HUDEP-2 (cell line): ENCODE data around the gene BHLHE40.
"Not testable (repeated sequence)": the region's sequence is repeated elsewhere in the genome, so short reads cannot be mapped to it uniquely, and the experiment has no call there.

Experiments
- DNase-seq, 76 experiments: peaks; one replicate each; lab custom pipeline; 2025; ENCODE audit not compliant: unreplicated experiment in 76 of 76; lab: John Stamatoyannopoulos, UW

Gene BHLHE40

GRCh38 chr3:4959180-4959579 lies 20.1 kb upstream of the BHLHE40 start:
- DNase-seq = no peak

- not testable (repeated sequence) for DNase-seq
Observed at GRCh38 chr3:4961865-4962264, 17.4 kb upstream of the BHLHE40 start.

GRCh38 chr3:4963669-4964570 lies 15.3 kb upstream of the BHLHE40 start:
- DNase-seq = no peak

DNA sequence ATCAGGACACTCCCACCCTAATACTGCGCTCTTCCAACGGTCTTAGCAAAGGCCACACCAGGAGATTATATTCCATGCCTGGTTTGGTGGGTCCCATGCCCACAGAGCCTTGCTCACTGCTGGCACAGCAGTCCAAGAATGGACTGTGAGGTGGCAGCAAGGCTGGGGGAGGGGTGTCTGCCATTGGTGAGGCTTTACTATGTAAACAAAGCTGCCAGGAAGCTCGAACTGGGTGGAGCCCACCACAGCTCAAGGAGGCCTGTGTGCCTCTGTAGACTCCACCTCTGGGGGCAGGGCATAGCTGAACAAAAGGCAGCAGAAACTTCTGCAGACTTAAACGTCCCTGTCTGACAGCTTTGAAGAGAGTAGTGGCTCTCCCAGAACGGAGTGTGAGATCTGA lies 13.2 kb upstream of the BHLHE40 start:
- peak in 2 of 76 experiments; percentile 6 to 8 for DNase-seq

DNA sequence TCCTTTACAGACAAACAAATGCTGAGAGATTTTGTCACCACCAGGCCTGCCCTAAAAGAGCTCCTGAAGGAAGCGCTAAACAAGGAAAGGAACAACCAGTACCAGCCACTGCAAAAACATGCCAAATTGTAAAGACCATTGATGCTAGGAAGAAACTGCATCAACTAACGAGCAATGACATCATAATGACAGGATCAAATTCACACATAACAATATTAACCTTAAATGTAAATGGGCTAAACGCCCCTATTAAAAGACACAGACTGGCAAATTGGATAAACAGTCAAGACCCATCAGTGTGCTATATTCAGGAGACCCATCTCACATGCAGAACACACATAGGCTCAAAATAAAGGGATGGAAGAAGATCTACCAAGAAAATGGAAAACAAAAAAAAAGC lies 11.6 kb upstream of the BHLHE40 start:
- not testable (repeated sequence) for DNase-seq

- not testable (repeated sequence) for DNase-seq
Observed at GRCh38 chr3:4971437-4971836, 7.8 kb upstream of the BHLHE40 start.

DNA sequence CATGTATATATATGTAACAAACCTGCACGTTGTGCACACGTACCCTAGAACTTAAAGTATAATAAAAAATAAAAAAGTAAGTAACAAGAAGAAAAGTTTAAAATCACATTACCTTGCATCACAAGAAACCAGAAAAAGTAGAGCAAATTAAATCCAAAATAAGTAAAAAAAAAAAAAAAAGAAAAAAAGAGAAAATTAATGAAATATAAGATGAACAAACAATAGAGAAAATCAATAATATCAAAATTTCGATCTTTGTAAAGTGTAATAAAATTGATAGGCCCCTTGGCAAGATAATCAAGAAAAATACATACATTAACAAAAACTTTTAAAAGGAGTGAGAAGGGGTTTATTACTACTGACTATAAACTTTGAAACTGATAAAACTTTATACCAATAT lies 7.4 kb upstream of the BHLHE40 start:
- DNase-seq = no peak

GRCh38 chr3:4972652-4973643 lies 6.3 kb upstream of the BHLHE40 start:
- DNase-seq = no peak

- DNase-seq = no peak
Observed at GRCh38 chr3:4974154-4974553, 5.1 kb upstream of the BHLHE40 start.

- peak in 48 of 76 experiments; percentile 8 to 68 (median 27) for DNase-seq
Observed at GRCh38 chr3:4976109-4976508, 3.1 kb upstream of the BHLHE40 start.

- peak in 34 of 76 experiments; percentile 16 to 63 (median 30) for DNase-seq
Observed at GRCh38 chr3:4977001-4977852, 2.0 kb upstream of the BHLHE40 start.

DNA sequence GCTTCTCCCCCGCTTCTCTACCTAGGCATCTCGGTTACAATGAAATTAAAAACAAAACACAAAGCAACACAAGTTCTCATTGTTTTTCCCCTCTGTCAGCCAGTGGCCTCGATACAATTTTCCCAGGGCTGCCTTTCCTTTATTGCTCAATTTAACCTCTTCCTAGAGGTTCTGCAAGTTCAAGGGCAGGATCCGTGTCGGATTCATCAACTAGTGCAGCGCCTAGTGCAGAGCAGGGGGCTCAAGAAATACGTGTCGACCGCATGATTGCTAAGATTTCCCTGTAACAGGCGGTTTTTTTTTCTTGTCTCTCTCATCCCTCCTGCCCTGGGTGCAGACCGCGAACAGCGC lies 1.4 kb upstream of the BHLHE40 start:
- peak in 1 of 76 experiments; percentile 37 for DNase-seq

DNA sequence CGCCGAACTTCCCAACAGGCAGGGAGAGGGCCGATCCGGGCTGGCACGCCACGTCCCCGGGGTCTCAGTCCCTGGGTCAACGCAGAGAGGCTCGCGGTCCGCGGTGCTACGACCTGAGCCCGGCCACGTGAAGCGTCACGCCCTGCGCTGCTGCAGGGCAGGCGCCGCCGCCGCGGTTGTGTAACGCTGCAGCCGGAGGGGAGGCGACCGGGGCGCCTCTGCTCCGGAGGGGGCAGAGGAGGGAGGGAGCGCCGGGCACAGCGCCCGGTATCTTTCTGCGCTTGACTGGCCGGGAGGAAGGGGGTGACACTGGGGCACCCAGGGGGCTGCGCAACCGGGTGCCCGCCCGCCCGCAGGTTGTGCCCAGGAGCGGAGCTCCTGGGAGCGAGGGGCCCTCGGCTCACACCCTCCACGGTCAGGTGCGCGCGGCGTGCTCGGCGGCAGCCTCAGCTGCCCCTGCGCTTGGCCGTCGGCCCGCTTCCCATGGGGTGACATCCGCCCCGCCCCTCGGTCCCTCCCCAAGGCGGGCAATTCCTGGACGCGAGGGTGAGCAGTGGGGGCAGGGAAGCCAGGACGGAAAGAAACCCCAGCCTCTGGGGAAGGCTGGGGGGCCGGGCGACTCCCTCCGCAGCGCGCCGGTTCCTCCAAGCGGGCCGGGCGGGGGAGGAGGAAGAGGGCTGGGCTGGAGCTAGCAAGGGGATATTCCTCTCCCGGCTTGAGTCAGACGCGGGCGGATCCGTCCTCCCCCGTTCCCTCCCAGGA lies 852 bp upstream of the BHLHE40 start:
- DNase-seq = peak in 75 of 76 experiments; percentile 29 to 94 (median 84)

DNA sequence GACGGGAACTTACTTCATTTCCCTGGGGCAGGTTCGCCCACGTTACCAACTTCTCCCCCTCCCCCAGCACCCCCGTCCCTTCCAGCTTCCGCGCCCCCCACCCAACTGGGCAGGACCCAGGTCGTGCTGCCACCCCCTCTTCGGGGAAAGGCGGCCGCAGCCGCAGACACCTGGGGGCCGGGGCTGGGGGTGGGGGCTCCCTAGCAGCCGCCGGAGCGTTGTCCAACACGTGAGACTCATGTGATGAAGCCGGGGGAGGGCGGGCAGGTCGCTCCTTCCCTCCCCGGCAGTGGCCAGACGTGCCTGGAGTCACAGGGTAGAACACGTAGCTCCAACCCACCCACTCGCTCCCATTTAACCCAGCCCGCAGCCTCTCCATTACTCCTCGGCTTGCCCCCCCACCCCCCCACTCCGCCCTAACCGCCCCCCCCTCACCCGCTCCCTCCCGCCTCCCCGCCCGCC lies 240 bp upstream of the BHLHE40 start:
- DNase-seq = peak in 73 of 76 experiments; percentile 43 to 92 (median 84)

GRCh38 chr3:4980229-4981203 lies 1.3 kb downstream of the BHLHE40 start:
- DNase-seq = peak in 75 of 76 experiments; percentile 16 to 95 (median 83)

- no peak for DNase-seq
Observed at GRCh38 chr3:4981294-4981664, 2.0 kb downstream of the BHLHE40 start.

GRCh38 chr3:4981665-4982494 lies 2.6 kb downstream of the BHLHE40 start:
- DNase-seq = no peak
